Left ventricle myocardium inferior (tissue), 1 donor: ENCODE measurements around the gene RCVRN. TPM values are rescaled to one million over a fixed set of nuclear protein-coding genes. Genes with fewer than 3 reads are reported as not detected.

ENCODE experiments used
- DNase-seq: peaks from one replicate; pipeline ENCODE4 v3.0.0-alpha.2; 2020
- H3K27ac ChIP-seq: fragments of 200-600 bp; replicated peaks from 2 replicates; pipeline ENCODE4 v1.8.0; 2021
- H3K27me3 ChIP-seq: fragments of 200-600 bp; 2 replicates; pipeline ENCODE4 v1.8.0; 2021; ENCODE audit warnings: low read depth
- H3K36me3 ChIP-seq: fragments of 200-600 bp; 2 replicates; pipeline ENCODE4 v1.8.0; 2021
- H3K4me1 ChIP-seq: fragments of 200-600 bp; 2 replicates; pipeline ENCODE4 v1.8.0; 2021
- H3K4me3 ChIP-seq: fragments of 200-600 bp; 2 replicates; pipeline ENCODE4 v1.8.0; 2021; ENCODE audit warnings: mild to moderate bottlenecking, moderate library complexity
- H3K9me3 ChIP-seq: fragments of 200-600 bp; replicated peaks from 2 replicates; pipeline ENCODE4 v1.8.0; 2021
- intact Hi-C: fragments of 100-400 bp; cut with micrococcal nuclease; formaldehyde crosslinking; loops from one replicate; pipeline ENCODE4 v1.11.0; 2022
- total RNA-seq: library from RNA; stranded (reverse); fragmentation: NEBNext Ultra II Directional; extraction: Animal tissue kit (Norgen Biotek cat#: 25700); gene quantifications from one replicate; pipeline ENCODE4 v1.2.1, GENCODE V29; 2021
- TF ChIP-seq, protein P1 (sequence below): fragments of 200-600 bp; IDR thresholded peaks from 2 replicates; pipeline ENCODE4 v1.8.0; 2021; ENCODE audit warnings: antibody characterized with exemption, mild to moderate bottlenecking, borderline replicate concordance
- donor health status: DM: no; HTN: yes; CAD: no; lungs with severe emphysema.

Gene RCVRN
- total RNA-seq, 1 donor from 2014 or later = 0.47 TPM

DNA sequence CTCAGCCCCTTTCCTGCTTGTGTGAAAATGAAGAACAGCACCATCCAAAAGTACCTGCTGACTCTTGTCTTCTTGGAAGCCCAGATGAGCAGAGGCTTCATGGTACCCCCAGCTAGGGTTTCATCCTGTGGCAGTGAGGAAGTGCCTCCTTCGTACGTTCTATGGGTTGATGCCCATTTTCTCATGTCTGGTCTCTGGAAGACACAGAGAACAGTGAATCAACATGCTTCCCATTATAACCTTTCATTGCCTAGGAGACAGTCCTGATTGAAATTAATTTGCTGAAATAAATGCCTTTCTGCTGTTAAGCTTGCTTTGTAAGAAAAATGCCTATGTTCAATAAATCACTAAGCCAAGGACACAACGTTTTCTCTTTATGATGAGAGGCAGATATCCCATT, 36.5 kb downstream of the RCVRN start:
- Histone ChIP-seq H3K4me3 (no peak overlapping the region), H3K9me3 (peaks cover 6% of the 10 kb centered on the region), H3K27ac (no peak overlapping the region), H3K4me1 (no peaks in the 10 kb centered on the region), H3K27me3 (no peaks in the 10 kb centered on the region), H3K36me3 (no peaks in the 10 kb centered on the region)
- intact Hi-C loops = no loop called here
- DNase-seq = no peak
- TF ChIP-seq, protein P1, sequence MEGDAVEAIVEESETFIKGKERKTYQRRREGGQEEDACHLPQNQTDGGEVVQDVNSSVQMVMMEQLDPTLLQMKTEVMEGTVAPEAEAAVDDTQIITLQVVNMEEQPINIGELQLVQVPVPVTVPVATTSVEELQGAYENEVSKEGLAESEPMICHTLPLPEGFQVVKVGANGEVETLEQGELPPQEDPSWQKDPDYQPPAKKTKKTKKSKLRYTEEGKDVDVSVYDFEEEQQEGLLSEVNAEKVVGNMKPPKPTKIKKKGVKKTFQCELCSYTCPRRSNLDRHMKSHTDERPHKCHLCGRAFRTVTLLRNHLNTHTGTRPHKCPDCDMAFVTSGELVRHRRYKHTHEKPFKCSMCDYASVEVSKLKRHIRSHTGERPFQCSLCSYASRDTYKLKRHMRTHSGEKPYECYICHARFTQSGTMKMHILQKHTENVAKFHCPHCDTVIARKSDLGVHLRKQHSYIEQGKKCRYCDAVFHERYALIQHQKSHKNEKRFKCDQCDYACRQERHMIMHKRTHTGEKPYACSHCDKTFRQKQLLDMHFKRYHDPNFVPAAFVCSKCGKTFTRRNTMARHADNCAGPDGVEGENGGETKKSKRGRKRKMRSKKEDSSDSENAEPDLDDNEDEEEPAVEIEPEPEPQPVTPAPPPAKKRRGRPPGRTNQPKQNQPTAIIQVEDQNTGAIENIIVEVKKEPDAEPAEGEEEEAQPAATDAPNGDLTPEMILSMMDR = no peak

DNA sequence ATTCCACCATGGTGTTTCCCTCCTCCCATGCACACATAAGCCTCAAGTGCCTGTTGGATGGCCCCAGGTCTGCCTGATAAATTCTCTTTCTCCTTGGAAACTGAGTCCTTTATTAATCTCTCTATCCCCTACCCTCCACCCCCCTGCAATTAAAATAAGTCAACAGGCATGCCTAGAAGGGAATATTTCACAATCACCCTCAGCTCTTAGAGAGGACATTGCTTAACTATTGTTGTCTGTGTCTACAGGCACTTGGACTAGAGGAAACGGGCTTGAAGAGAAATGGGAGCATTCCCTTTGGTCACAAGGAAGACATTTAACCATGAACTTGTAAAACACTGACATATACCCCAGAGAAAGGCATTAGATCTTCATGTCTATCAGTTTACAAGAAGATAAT, 39.5 kb downstream of the RCVRN start:
- intact Hi-C loops = no loop called here
- TF ChIP-seq, protein P1 = no peak
- no peak overlapping the region for H3K4me3 ChIP-seq

DNA sequence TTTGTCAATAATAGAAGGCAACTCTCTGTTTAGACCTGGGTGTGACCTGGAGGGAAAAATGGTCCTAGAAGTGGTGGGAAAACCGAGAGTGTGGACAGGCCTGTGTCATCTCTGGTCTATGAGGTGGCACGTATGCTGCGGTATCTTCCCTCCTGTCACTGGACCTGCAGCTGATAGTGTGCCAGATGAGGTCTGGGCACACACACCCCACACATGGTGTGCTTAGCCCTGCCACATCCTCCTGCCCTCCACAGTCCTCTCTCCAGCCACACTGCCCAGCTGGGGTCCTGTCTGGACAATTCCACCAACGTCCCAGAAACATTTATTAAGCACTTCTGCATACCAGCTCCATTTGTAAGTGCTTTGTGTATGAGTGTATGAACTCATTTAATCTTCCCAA, 42.1 kb downstream of the RCVRN start:
- H3K27me3 ChIP-seq = no peaks in the 10 kb centered on the region
- DNase-seq = no peak
- H3K4me1 ChIP-seq = no peaks in the 10 kb centered on the region
- H3K4me3 ChIP-seq = no peak overlapping the region
- intact Hi-C loops = no loop called here
- no peaks in the 10 kb centered on the region for H3K36me3 ChIP-seq
- TF ChIP-seq, protein P1 = no peak
- H3K27ac ChIP-seq = no peak overlapping the region
- H3K9me3 ChIP-seq = peaks cover 39% of the 10 kb centered on the region

More for the DNA sequence above, 39.5 kb downstream of the RCVRN start:
- H3K27ac ChIP-seq = no peak overlapping the region
- peaks cover 21% of the 10 kb centered on the region for H3K9me3 ChIP-seq
- H3K27me3 ChIP-seq = no peaks in the 10 kb centered on the region
- no peak for DNase-seq
- H3K36me3 ChIP-seq = no peaks in the 10 kb centered on the region
- no peaks in the 10 kb centered on the region for H3K4me1 ChIP-seq

DNA sequence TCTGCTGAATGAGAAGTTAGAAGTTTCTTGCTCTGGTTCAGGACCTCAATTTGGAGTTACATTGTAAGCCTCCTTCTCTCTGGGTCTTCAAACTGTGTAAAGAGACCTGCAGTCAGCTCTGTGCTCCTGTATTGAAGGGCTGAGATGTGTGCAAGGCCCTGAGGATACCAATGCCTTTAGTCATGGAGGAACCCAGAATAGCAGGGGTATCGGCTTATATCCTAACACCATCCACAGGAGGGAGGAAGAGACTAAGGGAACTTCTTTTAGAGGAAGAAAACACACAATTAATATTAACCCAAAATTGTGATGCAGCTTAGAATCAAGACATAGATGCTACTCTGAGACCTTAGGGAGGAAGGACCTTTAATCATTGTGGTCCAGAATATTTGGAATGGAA, 42.9 kb downstream of the RCVRN start:
- H3K27me3 ChIP-seq = no peaks in the 10 kb centered on the region
- intact Hi-C loops = no loop called here
- peaks cover 44% of the 10 kb centered on the region for H3K9me3 ChIP-seq
- DNase-seq = no peak
- H3K4me3 ChIP-seq = no peak overlapping the region
- TF ChIP-seq, protein P1 = no peak
- no peaks in the 10 kb centered on the region for H3K4me1 ChIP-seq
- H3K27ac ChIP-seq = no peak overlapping the region
- H3K36me3 ChIP-seq = no peaks in the 10 kb centered on the region

DNA sequence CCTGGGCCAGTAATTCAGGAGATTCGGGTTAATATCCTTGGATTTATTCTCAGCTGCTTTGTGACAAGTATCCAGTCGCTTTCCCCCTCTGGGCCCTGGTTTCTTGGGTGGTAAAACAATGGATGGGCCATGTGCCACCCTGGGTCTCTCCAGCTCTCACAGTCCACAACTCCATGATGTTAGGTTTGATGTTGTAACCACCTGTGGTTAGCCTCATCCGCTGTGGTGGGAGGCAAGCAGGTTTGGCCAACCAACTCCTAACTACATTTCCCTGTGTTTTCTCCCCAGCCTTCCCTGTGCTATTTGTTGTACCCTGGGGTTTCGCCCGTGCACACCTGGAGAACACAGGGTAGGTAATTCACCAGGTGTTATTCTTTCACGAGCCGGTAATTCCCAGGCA, 44.2 kb downstream of the RCVRN start:
- TF ChIP-seq, protein P1 = no peak
- Histone ChIP-seq H3K27me3 (no peaks in the 10 kb centered on the region), H3K27ac (no peak overlapping the region), H3K4me3 (no peak overlapping the region), H3K36me3 (no peaks in the 10 kb centered on the region), H3K9me3 (peaks cover 38% of the 10 kb centered on the region), H3K4me1 (no peaks in the 10 kb centered on the region)
- DNase-seq = no peak
- intact Hi-C loops = no loop called here

DNA sequence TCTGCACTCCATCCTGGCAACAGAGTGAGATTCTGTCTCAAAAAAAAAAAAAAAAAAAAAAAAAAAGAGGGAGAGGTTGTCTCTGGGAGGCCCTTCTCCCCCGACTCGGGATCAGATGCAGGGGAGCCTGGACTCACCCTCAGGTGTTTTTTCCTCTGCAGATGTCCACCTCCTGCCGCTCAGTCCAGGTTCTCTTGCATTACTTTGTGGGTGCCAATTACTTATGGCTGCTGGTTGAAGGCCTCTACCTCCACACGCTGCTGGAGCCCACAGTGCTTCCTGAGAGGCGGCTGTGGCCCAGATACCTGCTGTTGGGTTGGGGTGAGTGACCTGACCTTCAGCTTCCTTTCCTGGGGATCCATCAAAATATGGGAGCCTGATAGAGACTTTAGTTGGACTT, 45.3 kb downstream of the RCVRN start:
- no peak for DNase-seq
- Histone ChIP-seq H3K27me3 (no peaks in the 10 kb centered on the region), H3K27ac (no peak overlapping the region), H3K9me3 (peaks cover 38% of the 10 kb centered on the region), H3K36me3 (no peaks in the 10 kb centered on the region), H3K4me1 (no peaks in the 10 kb centered on the region), H3K4me3 (no peak overlapping the region)
- intact Hi-C loops = no loop called here
- TF ChIP-seq, protein P1 = no peak
